ENCODE results near the gene LRRC55.

Gene LRRC55

GRCh38 chr11:57152134-57152533 lies 29.6 kb upstream of the LRRC55 start:
- Histone ChIP-seq H3K36me3 (ENCODE audit: control insufficient read depth, insufficient read depth, low read length, severe bottlenecking) (no peaks in the 10 kb centered on the region), H3K27me3 (replicated peaks; ENCODE audit: control insufficient read depth, insufficient read depth, low read length) (peaks cover 39% of the 10 kb centered on the region), H3K4me3 (ENCODE audit: low read length) (no peak overlapping the region), H3K9me3 (ENCODE audit: control insufficient read depth, low read length) (no peaks in the 10 kb centered on the region), H3K4me1 (ENCODE audit: control insufficient read depth, insufficient read depth, low read length) (peaks cover 16% of the 10 kb centered on the region), H3K9ac (ENCODE audit: low read length) (no peak overlapping the region)
- DNase-seq (ENCODE audit: low read depth) = no peak

- H3K4me1 ChIP-seq (ENCODE audit: control insufficient read depth, insufficient read depth, low read length) = peaks cover 16% of the 10 kb centered on the region
- H3K9me3 ChIP-seq (ENCODE audit: control insufficient read depth, low read length) = no peaks in the 10 kb centered on the region
- peaks cover 30% of the 10 kb centered on the region for H3K27me3 ChIP-seq (replicated peaks; ENCODE audit: control insufficient read depth, insufficient read depth, low read length)
These were observed 28.3 kb upstream of the LRRC55 start for GRCh38 chr11:57153448-57153847.

GRCh38 chr11:57154739-57155138 lies 27.0 kb upstream of the LRRC55 start:
- Histone ChIP-seq H3K4me1 (ENCODE audit: control insufficient read depth, insufficient read depth, low read length) (peaks cover 12% of the 10 kb centered on the region), H3K9me3 (ENCODE audit: control insufficient read depth, low read length) (no peaks in the 10 kb centered on the region), H3K4me3 (ENCODE audit: low read length) (no peak overlapping the region), H3K27me3 (replicated peaks; ENCODE audit: control insufficient read depth, insufficient read depth, low read length) (peaks cover 21% of the 10 kb centered on the region), H3K9ac (ENCODE audit: low read length) (no peak overlapping the region), H3K36me3 (ENCODE audit: control insufficient read depth, insufficient read depth, low read length, severe bottlenecking) (no peaks in the 10 kb centered on the region)
- DNase-seq (ENCODE audit: low read depth) = peak; percentile 26

More at GRCh38 chr11:57153448-57153847, 28.3 kb upstream of the LRRC55 start:
- H3K36me3 ChIP-seq (ENCODE audit: control insufficient read depth, insufficient read depth, low read length, severe bottlenecking) = no peaks in the 10 kb centered on the region
- DNase-seq (ENCODE audit: low read depth) = no peak
- no peak overlapping the region for H3K9ac ChIP-seq (ENCODE audit: low read length)
- no peak overlapping the region for H3K4me3 ChIP-seq (ENCODE audit: low read length)

DNA sequence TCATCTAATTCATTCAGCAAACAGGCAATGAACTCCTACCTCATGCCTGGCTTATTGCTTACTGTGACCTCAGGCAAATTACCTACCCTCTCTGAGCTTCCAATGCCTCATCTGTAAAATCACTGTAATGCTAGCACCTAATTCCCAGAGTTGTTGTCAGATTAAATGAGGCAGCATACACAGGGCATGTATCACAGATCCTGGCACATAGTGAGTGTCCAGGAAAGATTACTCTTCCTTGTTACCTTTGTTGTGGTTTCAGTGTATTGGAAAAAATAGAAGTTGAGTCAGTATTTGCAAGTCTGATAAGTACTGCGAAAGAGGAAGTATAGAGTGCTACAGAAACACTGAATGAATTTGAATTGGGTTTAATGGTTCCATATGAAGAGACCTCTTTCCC lies 26.4 kb upstream of the LRRC55 start:
- H3K4me1 ChIP-seq (ENCODE audit: control insufficient read depth, insufficient read depth, low read length) = peaks cover 18% of the 10 kb centered on the region
- H3K27me3 ChIP-seq (replicated peaks; ENCODE audit: control insufficient read depth, insufficient read depth, low read length) = peaks cover 20% of the 10 kb centered on the region
- no peaks in the 10 kb centered on the region for H3K36me3 ChIP-seq (ENCODE audit: control insufficient read depth, insufficient read depth, low read length, severe bottlenecking)
- H3K9ac ChIP-seq (ENCODE audit: low read length) = no peak overlapping the region
- no peak for DNase-seq (ENCODE audit: low read depth)
- no peak overlapping the region for H3K4me3 ChIP-seq (ENCODE audit: low read length)
- no peaks in the 10 kb centered on the region for H3K9me3 ChIP-seq (ENCODE audit: control insufficient read depth, low read length)

GRCh38 chr11:57155838-57156607 lies 25.7 kb upstream of the LRRC55 start:
- H3K9ac ChIP-seq (ENCODE audit: low read length) = no peak overlapping the region
- H3K4me3 ChIP-seq (ENCODE audit: low read length) = no peak overlapping the region
- no peaks in the 10 kb centered on the region for H3K9me3 ChIP-seq (ENCODE audit: control insufficient read depth, low read length)
- H3K36me3 ChIP-seq (ENCODE audit: control insufficient read depth, insufficient read depth, low read length, severe bottlenecking) = no peaks in the 10 kb centered on the region
- H3K4me1 ChIP-seq (ENCODE audit: control insufficient read depth, insufficient read depth, low read length) = peaks cover 21% of the 10 kb centered on the region
- DNase-seq (ENCODE audit: low read depth) = no peak
- H3K27me3 ChIP-seq (replicated peaks; ENCODE audit: control insufficient read depth, insufficient read depth, low read length) = peaks cover 20% of the 10 kb centered on the region

- H3K4me1 ChIP-seq (ENCODE audit: control insufficient read depth, insufficient read depth, low read length) = peaks cover 25% of the 10 kb centered on the region
- no peaks in the 10 kb centered on the region for H3K36me3 ChIP-seq (ENCODE audit: control insufficient read depth, insufficient read depth, low read length, severe bottlenecking)
- H3K4me3 ChIP-seq (ENCODE audit: low read length) = no peak overlapping the region
- no peak overlapping the region for H3K9ac ChIP-seq (ENCODE audit: low read length)
- no peak for DNase-seq (ENCODE audit: low read depth)
- no peaks in the 10 kb centered on the region for H3K9me3 ChIP-seq (ENCODE audit: control insufficient read depth, low read length)
- peaks cover 14% of the 10 kb centered on the region for H3K27me3 ChIP-seq (replicated peaks; ENCODE audit: control insufficient read depth, insufficient read depth, low read length)
These were observed 24.8 kb upstream of the LRRC55 start for GRCh38 chr11:57156928-57157327.

- Histone ChIP-seq H3K27me3 (replicated peaks; ENCODE audit: control insufficient read depth, insufficient read depth, low read length) (peaks cover 10% of the 10 kb centered on the region), H3K9ac (ENCODE audit: low read length) (no peak overlapping the region), H3K36me3 (ENCODE audit: control insufficient read depth, insufficient read depth, low read length, severe bottlenecking) (no peaks in the 10 kb centered on the region), H3K4me1 (ENCODE audit: control insufficient read depth, insufficient read depth, low read length) (peaks cover 25% of the 10 kb centered on the region), H3K4me3 (ENCODE audit: low read length) (no peak overlapping the region), H3K9me3 (ENCODE audit: control insufficient read depth, low read length) (no peaks in the 10 kb centered on the region)
- no peak for DNase-seq (ENCODE audit: low read depth)
These were observed 24.1 kb upstream of the LRRC55 start for GRCh38 chr11:57157624-57158023.

DNA sequence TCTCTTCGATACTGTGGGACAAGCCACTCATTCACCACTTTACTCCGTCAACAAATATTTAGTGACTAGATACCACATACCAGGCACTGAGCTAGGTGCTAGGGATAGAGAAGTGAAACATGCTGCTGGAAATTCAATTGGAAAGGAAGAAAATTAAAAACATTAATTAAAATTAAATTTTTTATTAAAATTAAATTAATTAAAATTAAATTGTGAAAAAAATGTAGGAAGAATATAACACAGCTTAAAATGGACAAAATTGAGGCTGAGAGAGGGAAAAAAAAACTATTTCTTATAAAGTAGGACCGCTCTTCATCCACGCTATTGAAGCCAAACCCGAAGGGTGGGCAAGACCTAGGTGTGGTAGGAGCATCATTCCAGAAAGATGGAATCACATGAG lies 23.6 kb upstream of the LRRC55 start:
- H3K4me1 ChIP-seq (ENCODE audit: control insufficient read depth, insufficient read depth, low read length) = peaks cover 25% of the 10 kb centered on the region
- H3K36me3 ChIP-seq (ENCODE audit: control insufficient read depth, insufficient read depth, low read length, severe bottlenecking) = no peaks in the 10 kb centered on the region
- no peak for DNase-seq (ENCODE audit: low read depth)
- no peak overlapping the region for H3K4me3 ChIP-seq (ENCODE audit: low read length)
- H3K27me3 ChIP-seq (replicated peaks; ENCODE audit: control insufficient read depth, insufficient read depth, low read length) = peaks cover 8% of the 10 kb centered on the region
- H3K9ac ChIP-seq (ENCODE audit: low read length) = no peak overlapping the region
- no peaks in the 10 kb centered on the region for H3K9me3 ChIP-seq (ENCODE audit: control insufficient read depth, low read length)

DNA sequence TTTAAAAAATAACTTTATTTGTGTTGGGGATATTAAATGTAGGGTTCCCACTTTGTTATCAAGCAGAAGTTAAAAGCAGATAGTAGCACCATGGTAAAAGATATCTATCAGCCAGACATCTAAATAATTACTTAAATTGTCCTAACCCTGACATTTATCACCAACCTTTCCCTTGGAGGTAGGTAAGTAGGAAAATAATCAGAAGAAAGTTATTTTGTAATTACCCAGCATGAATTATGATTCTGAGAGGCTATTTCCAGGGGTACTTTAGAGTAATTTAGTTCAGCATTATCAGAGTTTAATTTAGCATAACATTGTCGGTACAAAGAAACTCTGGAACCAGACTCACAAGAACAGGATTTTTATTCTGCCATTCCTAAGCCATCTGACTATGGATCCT lies 23.2 kb upstream of the LRRC55 start:
- Histone ChIP-seq H3K9ac (ENCODE audit: low read length) (no peak overlapping the region), H3K36me3 (ENCODE audit: control insufficient read depth, insufficient read depth, low read length, severe bottlenecking) (no peaks in the 10 kb centered on the region), H3K27me3 (replicated peaks; ENCODE audit: control insufficient read depth, insufficient read depth, low read length) (peaks cover 4% of the 10 kb centered on the region), H3K4me1 (ENCODE audit: control insufficient read depth, insufficient read depth, low read length) (peaks cover 25% of the 10 kb centered on the region), H3K9me3 (ENCODE audit: control insufficient read depth, low read length) (no peaks in the 10 kb centered on the region), H3K4me3 (ENCODE audit: low read length) (no peak overlapping the region)
- no peak for DNase-seq (ENCODE audit: low read depth)

DNA sequence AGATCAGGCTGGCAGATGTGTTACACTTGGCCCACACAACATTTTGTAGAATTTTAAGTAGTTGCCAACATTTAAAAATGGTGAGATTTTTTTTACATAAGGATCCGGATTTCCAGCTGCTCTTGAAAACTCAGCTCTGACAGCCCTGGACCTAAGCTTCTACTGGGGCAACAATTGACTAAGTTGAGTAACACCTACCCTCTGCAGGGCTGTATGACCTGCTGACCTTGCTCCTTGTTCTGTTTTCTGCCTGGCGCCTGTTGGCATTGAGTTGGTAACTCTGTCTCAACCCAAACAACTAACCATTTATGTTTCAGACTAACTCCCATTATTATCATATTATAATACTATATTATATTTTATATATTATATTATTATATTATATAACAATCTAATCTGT lies 21.1 kb upstream of the LRRC55 start:
- Histone ChIP-seq H3K27me3 (replicated peaks; ENCODE audit: control insufficient read depth, insufficient read depth, low read length) (peaks cover 15% of the 10 kb centered on the region), H3K9ac (ENCODE audit: low read length) (no peak overlapping the region), H3K36me3 (ENCODE audit: control insufficient read depth, insufficient read depth, low read length, severe bottlenecking) (no peaks in the 10 kb centered on the region)

GRCh38 chr11:57161351-57161750 lies 20.4 kb upstream of the LRRC55 start:
- no peak for DNase-seq (ENCODE audit: low read depth)
- no peak overlapping the region for H3K4me3 ChIP-seq (ENCODE audit: low read length)
- H3K9me3 ChIP-seq (ENCODE audit: control insufficient read depth, low read length) = no peaks in the 10 kb centered on the region
- no peaks in the 10 kb centered on the region for H3K36me3 ChIP-seq (ENCODE audit: control insufficient read depth, insufficient read depth, low read length, severe bottlenecking)
- no peak overlapping the region for H3K9ac ChIP-seq (ENCODE audit: low read length)
- H3K4me1 ChIP-seq (ENCODE audit: control insufficient read depth, insufficient read depth, low read length) = peaks cover 12% of the 10 kb centered on the region
- peaks cover 19% of the 10 kb centered on the region for H3K27me3 ChIP-seq (replicated peaks; ENCODE audit: control insufficient read depth, insufficient read depth, low read length)

More for the DNA sequence above, 21.1 kb upstream of the LRRC55 start:
- DNase-seq (ENCODE audit: low read depth) = no peak
- Histone ChIP-seq H3K9me3 (ENCODE audit: control insufficient read depth, low read length) (no peaks in the 10 kb centered on the region), H3K4me1 (ENCODE audit: control insufficient read depth, insufficient read depth, low read length) (peaks cover 12% of the 10 kb centered on the region), H3K4me3 (ENCODE audit: low read length) (no peak overlapping the region)
